VCaP (cell line): ENCODE measurements around the gene UQCC5.

Source experiments
- H3K27ac ChIP-seq: fragments of 450-650 bp; 2 replicates; pipeline ENCODE4 v1.5.1; 2017
- TF ChIP-seq, protein P1 (sequence below): fragments of 450-650 bp; conservative IDR thresholded peaks from 2 replicates; pipeline ENCODE4 v1.5.1; 2017; ENCODE audit warnings: mild to moderate bottlenecking, moderate library complexity

Gene UQCC5

DNA sequence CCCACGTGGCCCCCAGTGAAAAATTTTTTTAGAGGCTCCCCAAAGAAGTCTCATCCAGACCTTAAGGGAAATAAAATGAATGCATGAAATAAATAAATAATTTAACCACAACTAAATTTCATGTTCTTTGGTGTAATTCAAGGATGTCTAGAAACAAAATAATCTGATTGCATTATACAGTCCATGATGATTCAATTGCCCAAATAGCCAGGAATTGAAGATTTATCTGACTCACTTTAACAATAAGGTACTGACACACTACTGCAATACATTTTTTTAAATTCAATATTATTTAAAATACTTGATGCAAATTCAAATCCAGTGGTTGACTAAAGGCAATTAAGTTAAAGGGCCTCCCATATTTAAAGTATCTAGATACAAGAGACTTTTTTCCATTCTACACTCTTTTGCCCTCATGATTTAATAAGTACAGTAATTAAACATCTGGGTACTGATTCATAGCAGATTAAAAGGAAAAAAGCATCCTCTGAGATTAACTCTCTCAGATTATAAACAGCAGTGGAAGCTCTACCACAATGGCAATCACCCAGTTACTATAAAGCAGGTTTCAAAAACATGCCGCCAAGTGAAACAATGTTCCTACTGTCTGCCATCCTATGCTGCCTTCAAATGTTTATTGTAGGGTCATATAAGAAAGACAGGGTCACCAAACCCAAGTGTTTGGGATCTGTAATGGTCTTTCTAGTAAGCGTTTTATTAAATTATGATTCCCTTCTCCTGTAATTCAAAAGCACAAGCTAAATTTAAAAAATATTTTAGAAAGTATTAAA, 9.9 kb downstream of the UQCC5 start:
- H3K27ac ChIP-seq = no peak overlapping the region; the same call in 1 of the 2 replicates
- TF ChIP-seq, protein P1, sequence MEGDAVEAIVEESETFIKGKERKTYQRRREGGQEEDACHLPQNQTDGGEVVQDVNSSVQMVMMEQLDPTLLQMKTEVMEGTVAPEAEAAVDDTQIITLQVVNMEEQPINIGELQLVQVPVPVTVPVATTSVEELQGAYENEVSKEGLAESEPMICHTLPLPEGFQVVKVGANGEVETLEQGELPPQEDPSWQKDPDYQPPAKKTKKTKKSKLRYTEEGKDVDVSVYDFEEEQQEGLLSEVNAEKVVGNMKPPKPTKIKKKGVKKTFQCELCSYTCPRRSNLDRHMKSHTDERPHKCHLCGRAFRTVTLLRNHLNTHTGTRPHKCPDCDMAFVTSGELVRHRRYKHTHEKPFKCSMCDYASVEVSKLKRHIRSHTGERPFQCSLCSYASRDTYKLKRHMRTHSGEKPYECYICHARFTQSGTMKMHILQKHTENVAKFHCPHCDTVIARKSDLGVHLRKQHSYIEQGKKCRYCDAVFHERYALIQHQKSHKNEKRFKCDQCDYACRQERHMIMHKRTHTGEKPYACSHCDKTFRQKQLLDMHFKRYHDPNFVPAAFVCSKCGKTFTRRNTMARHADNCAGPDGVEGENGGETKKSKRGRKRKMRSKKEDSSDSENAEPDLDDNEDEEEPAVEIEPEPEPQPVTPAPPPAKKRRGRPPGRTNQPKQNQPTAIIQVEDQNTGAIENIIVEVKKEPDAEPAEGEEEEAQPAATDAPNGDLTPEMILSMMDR = no peak

DNA sequence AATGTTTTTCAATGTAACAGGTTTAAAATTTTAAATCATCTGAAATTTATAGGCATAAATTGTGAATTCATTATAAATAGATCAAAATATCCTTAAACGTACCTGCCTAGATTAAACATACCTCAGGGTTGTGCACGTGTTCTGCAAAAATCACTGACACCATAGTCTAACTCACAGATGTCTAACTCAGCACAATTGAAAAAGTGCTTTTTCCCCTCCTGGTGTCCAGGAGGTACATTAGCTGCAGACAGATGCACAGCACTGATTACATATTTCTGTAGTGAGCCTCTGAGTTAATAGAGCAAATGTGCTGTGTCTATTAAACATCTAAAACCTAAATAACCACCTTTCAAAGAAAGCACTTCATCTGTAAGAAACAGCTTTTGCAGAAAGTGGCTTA, 10.7 kb downstream of the UQCC5 start:
- no peak overlapping the region for H3K27ac ChIP-seq
- TF ChIP-seq, protein P1 = no peak

DNA sequence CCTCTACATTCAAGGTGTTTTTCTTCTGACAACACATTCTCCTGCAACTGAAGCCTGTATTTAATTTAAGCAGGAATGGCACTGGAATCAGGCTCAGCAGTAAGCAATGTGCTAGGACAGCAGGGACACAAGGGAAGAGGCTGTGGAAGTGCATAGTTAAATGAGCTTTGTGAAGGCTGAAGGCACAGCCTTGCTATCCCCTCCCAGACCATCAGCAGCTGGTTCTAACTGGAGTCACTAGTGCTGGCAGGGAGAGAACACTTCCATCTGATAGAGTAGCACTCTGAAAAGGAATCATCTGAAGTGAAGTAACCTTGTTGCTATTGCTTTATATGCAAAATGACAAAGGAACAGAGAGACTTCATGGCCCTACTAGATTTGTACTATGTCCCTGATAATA, 14.7 kb downstream of the UQCC5 start:
- TF ChIP-seq, protein P1 = no peak
- no peak overlapping the region for H3K27ac ChIP-seq

DNA sequence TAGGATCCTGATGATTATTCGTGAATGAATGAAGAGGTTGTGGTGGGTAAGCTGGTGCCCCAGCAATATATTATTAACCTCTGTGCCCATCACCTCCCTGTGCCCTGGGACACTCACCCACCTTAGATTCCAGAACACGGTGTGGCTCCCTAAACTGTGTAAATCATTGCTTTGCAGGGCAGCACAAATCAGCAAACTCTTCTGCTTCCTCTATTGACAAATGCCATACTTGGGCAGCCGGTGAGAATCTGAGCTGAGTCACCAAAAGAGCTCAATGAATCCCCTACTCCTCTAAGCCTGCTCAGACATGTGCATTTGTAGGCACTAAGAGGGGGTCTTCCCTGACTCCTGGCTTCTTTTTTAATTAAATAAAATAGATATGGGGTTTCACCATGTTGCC, 15.7 kb downstream of the UQCC5 start:
- TF ChIP-seq, protein P1 = no peak
- no peak overlapping the region for H3K27ac ChIP-seq

DNA sequence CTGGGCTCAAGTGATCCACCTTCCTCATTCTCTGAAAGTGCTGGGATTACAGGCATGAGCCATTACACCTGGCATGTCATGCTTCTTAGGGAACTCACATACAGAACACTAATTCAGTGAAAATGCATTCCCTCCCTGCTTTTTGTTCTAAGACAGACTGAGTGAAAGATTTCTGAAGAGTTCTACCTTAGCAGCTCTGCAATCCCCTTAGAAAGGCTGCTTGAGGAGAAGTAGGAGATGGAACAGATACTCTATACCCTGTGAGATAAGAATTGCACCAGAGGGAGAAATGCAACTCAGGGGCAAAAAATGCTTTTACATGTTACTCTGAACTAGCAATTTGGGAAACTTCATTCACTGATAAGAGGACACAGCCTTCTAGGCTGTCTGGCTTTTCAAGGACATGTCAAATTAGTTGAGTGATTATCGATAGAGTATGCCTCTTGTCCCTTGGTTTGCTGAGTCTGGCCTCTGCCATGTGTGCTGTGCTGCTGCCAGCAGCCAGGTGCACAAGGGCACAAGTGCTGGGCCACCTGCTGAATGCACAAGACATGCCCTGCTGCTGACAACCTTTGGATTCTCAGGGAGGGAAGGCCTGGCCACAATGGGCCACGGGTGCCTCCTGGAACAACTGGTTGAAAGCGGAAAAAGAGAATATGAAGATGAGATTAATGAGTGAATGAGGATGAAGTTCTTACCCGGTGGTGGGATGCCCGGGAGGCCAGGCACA, 17.8 kb downstream of the UQCC5 start:
- TF ChIP-seq, protein P1 = no peak

DNA sequence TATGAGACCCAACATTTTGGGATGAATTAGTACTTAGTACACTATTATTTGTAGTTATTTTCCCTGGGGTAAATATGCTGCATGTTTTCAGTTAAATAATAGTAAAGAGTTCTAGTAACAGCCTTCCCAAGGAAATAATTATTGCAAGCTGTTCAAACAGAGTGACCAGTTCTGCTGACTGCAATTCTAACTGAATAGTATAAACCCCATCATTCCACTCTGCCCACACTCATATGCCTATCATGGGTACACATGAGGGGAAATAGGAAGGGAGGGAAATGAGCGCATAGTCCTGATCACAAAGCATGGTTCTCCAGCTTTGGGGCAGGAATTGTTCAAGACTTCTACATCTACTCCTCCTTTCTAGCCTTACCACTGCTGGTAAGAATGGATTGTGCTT, 18.7 kb downstream of the UQCC5 start:
- TF ChIP-seq, protein P1 = no peak
- no peak overlapping the region for H3K27ac ChIP-seq

More for the DNA sequence above, 17.8 kb downstream of the UQCC5 start:
- H3K27ac ChIP-seq = no peak overlapping the region
